HepG2 (cell line): ENCODE results near the gene TFEB. TPM values are rescaled to one million over a fixed set of nuclear protein-coding genes. Genes with fewer than 3 reads are reported as not detected.

ENCODE experiments used
- ADNP ChIP-seq: sonication (generic); formaldehyde crosslinking; IDR thresholded peaks from 2 replicates; pipeline ENCODE4 v1.4.0; 2020; ENCODE audit warnings: missing genetic modification reagents
- ERF ChIP-seq: IDR thresholded peaks from 2 replicates; pipeline ENCODE4 v1.6.1; 2018; ENCODE audit warnings: missing biosample characterization, missing genetic modification reagents
- KDM3A ChIP-seq: IDR thresholded peaks from 2 replicates; pipeline ENCODE4 v1.6.1; 2018; ENCODE audit warnings: low read depth, missing compliant biosample characterization
- MTERF4 ChIP-seq: sonication (generic); formaldehyde crosslinking; IDR thresholded peaks from 2 replicates; pipeline ENCODE4 v1.8.0; 2023; ENCODE audit warnings: mild to moderate bottlenecking, missing genetic modification reagents
- PAX8 ChIP-seq: sonication (generic); formaldehyde crosslinking; IDR thresholded peaks from 2 replicates; pipeline ENCODE4 v1.8.0; 2022; ENCODE audit warnings: mild to moderate bottlenecking, missing genetic modification reagents, borderline replicate concordance
- POGZ ChIP-seq: sonication (generic); formaldehyde crosslinking; IDR thresholded peaks from 2 replicates; pipeline ENCODE4 v1.4.0; 2020; ENCODE audit warnings: mild to moderate bottlenecking, missing genetic modification reagents
- PPARG ChIP-seq: conservative IDR thresholded peaks from 2 replicates; pipeline ENCODE4 v1.6.1; 2016; ENCODE audit warnings: missing biosample characterization, missing genetic modification reagents
- RBFOX2 ChIP-seq: fragments of 200-400 bp; formaldehyde crosslinking; IDR thresholded peaks from 2 replicates; pipeline ENCODE4 v1.6.1; 2017; ENCODE audit warnings: low read depth, mild to moderate bottlenecking, low read length
- RBM39 ChIP-seq: fragments of 200-400 bp; formaldehyde crosslinking; IDR thresholded peaks from one replicate; pipeline ENCODE4 v1.6.1; 2018; ENCODE audit warnings: antibody characterized with exemption, mild to moderate bottlenecking, low read depth, low read length; ENCODE audit not compliant: poor library complexity, severe bottlenecking
- TBP ChIP-seq: sonication (generic); formaldehyde crosslinking; IDR thresholded peaks from 2 replicates; pipeline ENCODE4 v1.5.0; 2020; ENCODE audit warnings: missing genetic modification reagents
- TP53 ChIP-seq: sonication (generic); formaldehyde crosslinking; conservative IDR thresholded peaks from 2 replicates; pipeline ENCODE4 v1.4.0; 2020; ENCODE audit warnings: missing genetic modification reagents
- ZNF382 ChIP-seq: sonication (generic); formaldehyde crosslinking; IDR thresholded peaks from 2 replicates; pipeline ENCODE4 v1.5.0; 2020; ENCODE audit warnings: missing genetic modification reagents, mild to moderate bottlenecking, borderline replicate concordance
- ZNF773 ChIP-seq: sonication (generic); formaldehyde crosslinking; IDR thresholded peaks from 2 replicates; pipeline ENCODE4 v1.4.0; 2020; ENCODE audit warnings: missing genetic modification reagents, borderline replicate concordance
- ZNF777 ChIP-seq: sonication (generic); formaldehyde crosslinking; IDR thresholded peaks from 2 replicates; pipeline ENCODE4 v1.4.0; 2020; ENCODE audit warnings: missing genetic modification reagents
- ZNF891 ChIP-seq: sonication (generic); formaldehyde crosslinking; IDR thresholded peaks from 2 replicates; pipeline ENCODE4 v1.5.0; 2020; ENCODE audit warnings: mild to moderate bottlenecking, missing genetic modification reagents
- polyA plus RNA-seq, 8 experiments: library from polyadenylated mRNA; depleted of rRNA in 3 of 8; stranded (reverse) in 7 of 8; unstranded in 1 of 8; fragments of >200 nt; fragmentation: Illumina TruSeq in 4 of 8; extraction: Trizol in 4 of 8; gene quantifications; 2 replicates each; pipeline versions ENCODE4 v1.2.1 to v1.2.3, GENCODE V29; 2011 to 2016; ENCODE audit warnings: low read depth in 4 of 8, missing spikeins in 1 of 8, mixed read lengths in 1 of 8; ENCODE audit not compliant: insufficient read depth in 1 of 8
- total RNA-seq, 5 experiments: library from RNA; depleted of rRNA; stranded (reverse); fragments of >200 nt; fragmentation: Illumina TruSeq; extraction: Trizol; gene quantifications; 2 replicates each; pipeline ENCODE4 v1.2.3, GENCODE V29; 2016; ENCODE audit warnings: low read depth in 1 of 5
- TF ChIP-seq, protein P1 (sequence below): sonication (generic); formaldehyde crosslinking; IDR thresholded peaks from 2 replicates; pipeline ENCODE4 v1.5.0; 2020; ENCODE audit warnings: mild to moderate bottlenecking, missing genetic modification reagents, borderline replicate concordance
- TF ChIP-seq, protein P2 (sequence below): sonication (generic); formaldehyde crosslinking; IDR thresholded peaks from 2 replicates; pipeline ENCODE4; 2020; ENCODE audit warnings: missing genetic modification reagents, mild to moderate bottlenecking, borderline replicate concordance
- TF ChIP-seq, protein P3 (sequence below): IDR thresholded peaks from 2 replicates; pipeline ENCODE4 v1.6.1; 2018; ENCODE audit warnings: missing genetic modification reagents, mild to moderate bottlenecking, missing compliant biosample characterization

TFEB gene
- total and polyA plus RNA-seq, 2 of the 13 experiments (the other 11 are each of a cell fraction or from before 2014, with no cell fraction given): 13.3 to 18.7 TPM

DNA sequence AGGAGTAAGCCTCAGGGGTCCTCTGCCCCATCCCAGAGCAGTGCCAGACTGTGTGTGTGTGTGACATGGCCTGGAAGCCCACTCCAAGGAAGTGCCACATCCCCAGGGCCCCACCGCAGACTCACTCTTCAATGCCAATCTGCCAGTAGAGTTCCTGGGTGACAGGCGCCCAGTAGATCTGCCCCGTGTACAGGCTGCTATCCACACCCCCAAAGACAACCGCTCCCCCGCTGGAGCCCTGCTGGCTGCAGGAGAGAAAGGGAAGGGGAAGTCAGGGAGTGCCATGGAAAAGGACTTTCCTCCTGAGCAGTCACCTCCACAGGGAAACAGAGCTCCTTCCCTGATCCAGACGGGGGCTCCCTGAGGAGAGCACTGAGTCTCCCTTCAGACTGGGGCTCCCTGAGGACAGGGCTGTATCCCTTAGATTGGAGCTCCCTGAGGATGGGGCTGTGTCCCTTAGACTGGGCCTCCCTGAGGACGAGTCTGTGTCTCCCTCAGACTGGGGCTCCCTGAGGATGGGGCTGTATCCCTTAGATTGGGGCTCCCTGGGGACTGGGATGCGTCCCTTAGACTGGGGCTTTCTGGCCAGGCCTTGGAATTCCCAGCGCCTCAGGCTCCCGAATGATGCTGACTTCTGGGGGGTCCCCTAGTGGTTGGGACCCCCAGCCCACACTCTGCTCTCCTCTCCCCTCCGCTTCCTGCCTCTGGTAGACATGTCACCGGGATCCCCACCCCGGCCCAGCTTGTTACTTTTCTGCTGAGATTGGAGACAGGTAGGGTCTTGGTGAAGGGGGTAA, 5.2 kb upstream of the TFEB start (continued):
- TF ChIP-seq, protein P1, sequence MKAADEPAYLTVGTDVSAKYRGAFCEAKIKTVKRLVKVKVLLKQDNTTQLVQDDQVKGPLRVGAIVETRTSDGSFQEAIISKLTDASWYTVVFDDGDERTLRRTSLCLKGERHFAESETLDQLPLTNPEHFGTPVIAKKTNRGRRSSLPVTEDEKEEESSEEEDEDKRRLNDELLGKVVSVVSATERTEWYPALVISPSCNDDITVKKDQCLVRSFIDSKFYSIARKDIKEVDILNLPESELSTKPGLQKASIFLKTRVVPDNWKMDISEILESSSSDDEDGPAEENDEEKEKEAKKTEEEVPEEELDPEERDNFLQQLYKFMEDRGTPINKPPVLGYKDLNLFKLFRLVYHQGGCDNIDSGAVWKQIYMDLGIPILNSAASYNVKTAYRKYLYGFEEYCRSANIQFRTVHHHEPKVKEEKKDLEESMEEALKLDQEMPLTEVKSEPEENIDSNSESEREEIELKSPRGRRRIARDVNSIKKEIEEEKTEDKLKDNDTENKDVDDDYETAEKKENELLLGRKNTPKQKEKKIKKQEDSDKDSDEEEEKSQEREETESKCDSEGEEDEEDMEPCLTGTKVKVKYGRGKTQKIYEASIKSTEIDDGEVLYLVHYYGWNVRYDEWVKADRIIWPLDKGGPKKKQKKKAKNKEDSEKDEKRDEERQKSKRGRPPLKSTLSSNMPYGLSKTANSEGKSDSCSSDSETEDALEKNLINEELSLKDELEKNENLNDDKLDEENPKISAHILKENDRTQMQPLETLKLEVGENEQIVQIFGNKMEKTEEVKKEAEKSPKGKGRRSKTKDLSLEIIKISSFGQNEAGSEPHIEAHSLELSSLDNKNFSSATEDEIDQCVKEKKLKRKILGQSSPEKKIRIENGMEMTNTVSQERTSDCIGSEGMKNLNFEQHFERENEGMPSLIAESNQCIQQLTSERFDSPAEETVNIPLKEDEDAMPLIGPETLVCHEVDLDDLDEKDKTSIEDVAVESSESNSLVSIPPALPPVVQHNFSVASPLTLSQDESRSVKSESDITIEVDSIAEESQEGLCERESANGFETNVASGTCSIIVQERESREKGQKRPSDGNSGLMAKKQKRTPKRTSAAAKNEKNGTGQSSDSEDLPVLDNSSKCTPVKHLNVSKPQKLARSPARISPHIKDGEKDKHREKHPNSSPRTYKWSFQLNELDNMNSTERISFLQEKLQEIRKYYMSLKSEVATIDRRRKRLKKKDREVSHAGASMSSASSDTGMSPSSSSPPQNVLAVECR (CRISPR knock-in tag): no peak
- TF ChIP-seq, protein P2, sequence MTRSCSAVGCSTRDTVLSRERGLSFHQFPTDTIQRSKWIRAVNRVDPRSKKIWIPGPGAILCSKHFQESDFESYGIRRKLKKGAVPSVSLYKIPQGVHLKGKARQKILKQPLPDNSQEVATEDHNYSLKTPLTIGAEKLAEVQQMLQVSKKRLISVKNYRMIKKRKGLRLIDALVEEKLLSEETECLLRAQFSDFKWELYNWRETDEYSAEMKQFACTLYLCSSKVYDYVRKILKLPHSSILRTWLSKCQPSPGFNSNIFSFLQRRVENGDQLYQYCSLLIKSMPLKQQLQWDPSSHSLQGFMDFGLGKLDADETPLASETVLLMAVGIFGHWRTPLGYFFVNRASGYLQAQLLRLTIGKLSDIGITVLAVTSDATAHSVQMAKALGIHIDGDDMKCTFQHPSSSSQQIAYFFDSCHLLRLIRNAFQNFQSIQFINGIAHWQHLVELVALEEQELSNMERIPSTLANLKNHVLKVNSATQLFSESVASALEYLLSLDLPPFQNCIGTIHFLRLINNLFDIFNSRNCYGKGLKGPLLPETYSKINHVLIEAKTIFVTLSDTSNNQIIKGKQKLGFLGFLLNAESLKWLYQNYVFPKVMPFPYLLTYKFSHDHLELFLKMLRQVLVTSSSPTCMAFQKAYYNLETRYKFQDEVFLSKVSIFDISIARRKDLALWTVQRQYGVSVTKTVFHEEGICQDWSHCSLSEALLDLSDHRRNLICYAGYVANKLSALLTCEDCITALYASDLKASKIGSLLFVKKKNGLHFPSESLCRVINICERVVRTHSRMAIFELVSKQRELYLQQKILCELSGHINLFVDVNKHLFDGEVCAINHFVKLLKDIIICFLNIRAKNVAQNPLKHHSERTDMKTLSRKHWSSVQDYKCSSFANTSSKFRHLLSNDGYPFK (CRISPR knock-in tag): 0 out of 2 replicates have a peak, but pooled peaks have one; percentile 28
- TF ChIP-seq PAX8 (CRISPR knock-in tag): no peak
- TF ChIP-seq PPARG (CRISPR knock-in tag): no peak
- TF ChIP-seq ADNP (CRISPR knock-in tag): no peak
- 0 out of 2 replicates have a peak, but pooled peaks have one; percentile 3 for TF ChIP-seq KDM3A
- 0 out of 2 replicates have a peak, but pooled peaks have one; percentile 17 for TF ChIP-seq MTERF4 (CRISPR knock-in tag)
- TF ChIP-seq, protein P3, sequence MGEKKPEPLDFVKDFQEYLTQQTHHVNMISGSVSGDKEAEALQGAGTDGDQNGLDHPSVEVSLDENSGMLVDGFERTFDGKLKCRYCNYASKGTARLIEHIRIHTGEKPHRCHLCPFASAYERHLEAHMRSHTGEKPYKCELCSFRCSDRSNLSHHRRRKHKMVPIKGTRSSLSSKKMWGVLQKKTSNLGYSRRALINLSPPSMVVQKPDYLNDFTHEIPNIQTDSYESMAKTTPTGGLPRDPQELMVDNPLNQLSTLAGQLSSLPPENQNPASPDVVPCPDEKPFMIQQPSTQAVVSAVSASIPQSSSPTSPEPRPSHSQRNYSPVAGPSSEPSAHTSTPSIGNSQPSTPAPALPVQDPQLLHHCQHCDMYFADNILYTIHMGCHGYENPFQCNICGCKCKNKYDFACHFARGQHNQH (CRISPR knock-in tag): 0 out of 2 replicates have a peak, but pooled peaks have one; percentile 13
- no peak for TF ChIP-seq ZNF777
- TF ChIP-seq RBFOX2: peak; percentile 38; the same call in 1 of the 2 replicates
- no peak for TF ChIP-seq TBP (CRISPR knock-in tag)
- no peak for TF ChIP-seq POGZ
- TF ChIP-seq ERF (CRISPR knock-in tag): no peak
- 0 out of 2 replicates have a peak, but pooled peaks have one; percentile 44 for TF ChIP-seq ZNF891
- no peak for TF ChIP-seq ZNF773 (CRISPR knock-in tag)
- no peak for TF ChIP-seq RBM39
- no peak for TF ChIP-seq TP53
- TF ChIP-seq ZNF382 (CRISPR knock-in tag): no peak
